GM19238 (cell line): Measurements from ENCODE around the gene AKT2.
"Not testable (repeated sequence)": the region's sequence is repeated elsewhere in the genome, so short reads cannot be mapped to it uniquely, and the experiment has no call there.

Experiments
- DNase-seq: peaks from one replicate; pipeline ENCODE4 v3.0.0; 2011; ENCODE audit warnings: low spot score; ENCODE audit not compliant: insufficient read length

AKT2 gene

GRCh38 chr19:40220674-40221073 is 64.5 kb downstream of the AKT2 start:
- no peak for DNase-seq

DNA sequence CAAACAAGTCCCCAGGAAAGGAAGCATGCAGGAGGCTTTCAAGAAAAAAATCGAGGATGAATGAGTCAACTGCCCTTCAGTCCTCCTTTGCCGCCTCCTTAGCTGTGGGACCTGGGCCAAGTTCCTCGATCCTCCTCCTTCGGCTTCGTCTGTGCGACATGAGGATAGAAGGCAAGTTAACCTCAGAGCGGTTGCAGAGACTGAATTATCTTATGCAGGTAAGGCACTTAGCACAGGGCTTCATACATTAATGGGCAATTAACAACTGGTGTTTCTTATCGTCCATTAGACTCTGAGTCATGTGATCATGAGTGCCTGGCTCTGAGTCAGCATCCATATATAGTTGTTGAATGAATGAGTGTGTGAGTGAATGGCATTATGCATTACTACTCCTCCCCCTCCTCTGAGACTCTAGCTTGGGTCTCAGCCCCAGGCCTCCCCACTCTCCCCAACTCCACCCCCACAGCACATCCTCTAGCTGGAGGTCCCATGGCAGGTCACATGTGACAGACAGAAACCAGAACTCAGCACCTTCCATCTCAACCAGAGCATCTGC is 65.3 kb downstream of the AKT2 start:
- DNase-seq: no peak

GRCh38 chr19:40219029-40219428 is 66.1 kb downstream of the AKT2 start:
- DNase-seq: not testable (repeated sequence)

GRCh38 chr19:40217934-40218890 is 66.9 kb downstream of the AKT2 start, which contains the start of gene TTC9B:
Gene TTC9B, minus strand, starts transcription at chr19:40218384. Its CDS starts 3 bp downstream, at chr19:40218381.
- DNase-seq: peak; percentile 50

- no peak for DNase-seq
Observed at GRCh38 chr19:40217027-40217810, 67.9 kb downstream of the AKT2 start.

DNA sequence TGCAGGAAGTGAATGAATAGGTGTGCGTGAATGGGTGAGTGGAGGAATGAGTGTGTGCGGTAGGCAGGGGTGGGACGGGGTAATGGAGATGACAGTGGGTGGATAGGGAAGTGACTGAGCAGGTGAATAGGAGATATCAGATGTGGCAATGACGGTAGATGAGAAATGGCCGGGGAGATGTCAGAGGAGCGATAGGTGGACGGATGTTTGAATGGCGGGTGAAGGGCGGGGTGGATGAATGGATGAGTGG is 68.4 kb downstream of the AKT2 start:
- DNase-seq: no peak

- no peak for DNase-seq
Observed at GRCh38 chr19:40216013-40216776, 69.0 kb downstream of the AKT2 start.

GRCh38 chr19:40214936-40215335 is 70.2 kb downstream of the AKT2 start:
- DNase-seq: no peak

GRCh38 chr19:40213882-40214570 is 71.1 kb downstream of the AKT2 start:
- no peak for DNase-seq

- no peak for DNase-seq
Observed at GRCh38 chr19:40213251-40213829, 71.8 kb downstream of the AKT2 start.

GRCh38 chr19:40210889-40211288 is 74.3 kb downstream of the AKT2 start:
- DNase-seq: no peak

DNA sequence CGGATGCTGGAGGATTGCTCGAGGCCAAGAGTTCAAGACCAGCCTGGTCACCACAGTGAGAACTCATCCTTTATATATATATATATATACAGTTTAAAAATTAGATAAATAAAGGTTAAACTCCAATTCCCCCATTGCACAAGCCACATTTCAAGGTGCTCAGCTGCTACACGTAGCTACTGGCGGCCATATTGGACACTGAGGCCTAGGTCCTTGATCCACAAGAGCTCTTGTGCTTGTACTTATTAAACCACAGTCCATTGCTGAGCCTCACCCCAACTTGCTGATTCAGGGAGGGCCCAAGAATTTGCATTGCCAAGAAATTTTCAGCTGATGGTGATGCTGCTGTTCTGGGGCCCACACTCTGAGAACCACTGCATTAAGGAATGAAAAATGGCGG is 76.5 kb downstream of the AKT2 start:
- DNase-seq: no peak

DNA sequence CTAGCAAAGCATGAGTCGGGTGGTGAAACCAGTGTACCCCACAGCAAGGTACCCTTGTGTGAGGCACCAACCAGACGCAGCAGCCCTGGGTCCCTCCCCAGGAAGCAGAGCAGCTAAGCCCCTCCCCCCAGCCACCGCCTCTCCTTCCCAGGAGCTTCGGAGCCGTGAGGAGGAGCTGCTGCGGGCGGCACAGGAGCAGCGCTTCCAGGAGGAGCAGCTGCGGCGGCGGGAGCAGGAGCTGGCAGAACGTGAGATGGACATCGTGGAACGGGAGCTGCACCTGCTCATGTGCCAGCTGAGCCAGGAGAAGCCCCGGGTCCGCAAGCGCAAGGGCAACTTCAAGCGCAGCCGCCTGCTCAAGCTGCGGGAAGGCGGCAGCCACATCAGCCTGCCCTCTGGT is 79.4 kb downstream of the AKT2 start:
- no peak for DNase-seq

DNA sequence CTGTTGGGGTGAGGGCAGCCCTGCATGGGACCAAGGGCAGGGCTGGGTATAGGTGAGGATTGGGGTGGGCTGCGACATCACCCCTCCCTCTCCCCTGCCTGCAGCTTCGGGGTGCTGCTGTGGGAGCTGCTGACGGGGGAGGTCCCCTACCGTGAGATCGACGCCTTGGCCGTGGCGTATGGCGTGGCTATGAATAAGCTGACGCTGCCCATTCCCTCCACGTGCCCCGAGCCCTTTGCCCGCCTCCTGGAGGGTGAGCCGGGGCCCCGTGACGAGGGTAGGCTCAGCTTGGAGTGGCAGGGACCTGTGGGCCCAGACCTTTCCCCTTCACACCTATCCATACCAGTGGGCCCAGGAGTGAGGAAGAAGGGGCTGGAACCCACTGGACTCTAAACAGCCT is 80.8 kb downstream of the AKT2 start:
- DNase-seq: no peak

- DNase-seq: no peak
Observed at GRCh38 chr19:40200341-40201099, 84.6 kb downstream of the AKT2 start.

DNA sequence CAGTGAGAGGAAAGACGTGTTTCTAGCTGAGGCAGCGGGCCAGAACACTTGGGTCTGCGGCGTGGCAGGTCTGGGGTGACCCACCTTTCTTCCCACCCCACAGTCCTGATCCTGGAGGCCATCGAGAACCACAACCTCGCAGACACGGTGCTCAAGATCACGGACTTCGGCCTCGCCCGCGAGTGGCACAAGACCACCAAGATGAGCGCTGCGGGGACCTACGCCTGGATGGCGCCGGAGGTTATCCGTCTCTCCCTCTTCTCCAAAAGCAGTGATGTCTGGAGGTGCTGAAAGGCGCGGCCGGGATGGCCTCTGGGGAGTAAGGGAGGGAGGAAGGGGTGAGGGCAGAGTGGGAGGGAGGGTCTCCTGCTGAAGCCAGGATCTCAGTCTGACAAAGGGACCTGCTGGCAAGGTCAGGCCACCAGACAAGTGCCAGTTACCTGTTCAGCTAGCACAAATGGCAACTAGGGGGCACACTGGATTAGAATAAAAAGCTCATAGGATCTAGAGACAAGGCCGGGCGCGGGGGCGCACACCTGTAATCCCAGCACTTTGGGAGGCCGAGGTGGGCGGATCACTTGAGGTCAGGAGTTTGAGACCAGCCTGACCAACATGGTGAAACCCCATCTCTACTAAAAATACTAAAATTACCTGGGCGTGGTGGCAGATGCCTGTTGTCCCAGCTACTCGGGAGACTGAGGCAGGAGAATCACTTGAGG is 86.7 kb downstream of the AKT2 start:
- no peak for DNase-seq

DNA sequence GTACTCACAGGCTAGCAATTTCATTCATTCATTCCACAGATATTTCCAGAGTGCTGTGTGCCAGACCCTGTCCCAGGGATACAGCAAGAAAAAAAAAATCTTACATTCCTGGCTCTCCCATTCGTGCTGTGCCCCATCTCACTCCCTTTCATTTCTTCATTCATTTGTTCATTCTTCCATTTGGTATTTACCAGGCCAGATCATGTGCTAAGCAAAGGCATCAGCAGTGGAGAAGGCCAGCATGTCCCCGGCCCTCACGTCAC is 91.6 kb downstream of the AKT2 start:
- no peak for DNase-seq

DNA sequence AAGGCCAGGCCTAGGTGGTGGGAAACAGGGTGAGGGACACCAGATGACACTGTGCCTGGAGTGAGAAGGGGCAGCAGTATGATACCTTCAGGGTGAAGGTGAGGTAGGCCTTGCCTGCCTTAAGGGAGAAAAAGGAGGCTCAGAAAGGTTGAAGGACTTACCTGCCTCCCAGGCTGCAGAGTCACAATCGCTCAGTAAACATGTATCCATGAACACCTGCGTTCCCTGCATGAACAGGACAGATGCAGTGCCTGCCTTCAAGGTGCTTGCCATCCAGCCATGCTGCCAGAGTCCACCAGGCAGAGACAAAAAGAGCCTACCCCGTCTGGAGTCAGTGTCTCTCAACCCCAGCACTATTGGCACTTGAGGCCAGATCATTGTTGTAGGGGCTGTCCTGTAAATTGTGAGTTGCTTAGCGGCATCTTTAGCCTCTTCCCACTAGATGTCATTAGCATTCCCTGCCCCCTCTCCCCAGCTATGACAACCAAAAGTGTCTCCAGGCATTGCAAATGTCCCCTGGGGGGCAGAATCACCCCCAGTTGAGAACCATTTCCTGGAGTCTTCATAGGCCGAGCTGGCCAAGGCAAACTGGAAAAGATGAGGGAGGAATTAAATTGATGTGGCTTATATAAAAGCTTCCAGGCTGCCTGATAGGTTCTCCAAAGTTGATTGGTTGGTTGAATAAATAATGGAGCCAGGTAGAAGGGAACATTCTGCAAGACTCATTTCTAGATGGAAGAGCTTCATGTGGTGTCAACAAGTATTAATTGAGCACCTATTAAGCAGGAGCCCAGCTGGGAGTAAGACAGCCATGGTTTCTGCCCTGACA is 92.2 kb downstream of the AKT2 start:
- no peak for DNase-seq
